ENCODE measurements around the gene BNC2. TPM values are rescaled to one million over a fixed set of nuclear protein-coding genes. Genes with fewer than 3 reads are reported as not detected.

Gene BNC2
- total and polyA plus RNA-seq, 7 donors, result 0.23 to 205 (median 117) TPM

- Histone ChIP-seq H3K27me3 (no peaks in the 10 kb centered on the region), H3K27ac (peak overlapping the region in 3 of 4 donors; percentile 52 to 63 (median 57)), H3K4me1 (peaks cover 0 to 56% (median 41%) of the 10 kb centered on the region in 4 donors), H3K9me3 (no peaks in the 10 kb centered on the region), H3K36me3 (no peaks in the 10 kb centered on the region), H3K4me3 (no peak overlapping the region)
- intact Hi-C loops (cut with DNase I), result no loop called here
- DNase-seq, result no peak
- 84 to 89% methylated on average over 5 of the region's 5 CpGs for WGBS, 2 donors
- TF ChIP-seq CTCF (IDR thresholded peaks at IDR 0.05), result no peak
- no peak for TF ChIP-seq POLR2A (IDR thresholded peaks at IDR 0.05)
- no peak for TF ChIP-seq EP300 (IDR thresholded peaks at IDR 0.05)
- TF ChIP-seq POLR2AphosphoS5 (IDR thresholded peaks at IDR 0.05), result no peak
These were observed 189.4 kb downstream of the BNC2 start for GRCh38 chr9:16680975-16681651.

GRCh38 chr9:16680541-16680940 is 189.9 kb downstream of the BNC2 start:
- Histone ChIP-seq H3K36me3 (no peaks in the 10 kb centered on the region), H3K27ac (peak overlapping the region in 3 of 4 donors; percentile 52 to 63 (median 57)), H3K27me3 (no peaks in the 10 kb centered on the region), H3K9me3 (no peaks in the 10 kb centered on the region), H3K4me1 (peaks cover 0 to 56% (median 42%) of the 10 kb centered on the region in 4 donors), H3K4me3 (no peak overlapping the region)
- TF ChIP-seq EP300 (IDR thresholded peaks at IDR 0.05), result no peak
- no peak for TF ChIP-seq CTCF (IDR thresholded peaks at IDR 0.05)
- no peak for TF ChIP-seq POLR2AphosphoS5 (IDR thresholded peaks at IDR 0.05)
- no peak for TF ChIP-seq POLR2A (IDR thresholded peaks at IDR 0.05)
- intact Hi-C loops (cut with DNase I), result no loop called here
- 76 to 79% methylated on average over 3 of the region's 3 CpGs for WGBS, 2 donors
- no peak for DNase-seq

GRCh38 chr9:16679327-16679821 is 191.1 kb downstream of the BNC2 start:
- H3K36me3 ChIP-seq, result no peaks in the 10 kb centered on the region
- no peaks in the 10 kb centered on the region for H3K27me3 ChIP-seq
- peaks cover 0 to 56% (median 50%) of the 10 kb centered on the region in 4 donors for H3K4me1 ChIP-seq
- H3K27ac ChIP-seq, result peak overlapping the region in 3 of 4 donors; percentile 7 to 63 (median 52)
- intact Hi-C loops (cut with DNase I), result loop anchor here (2.0 kb wide), 1 partner anchor 45 kb away; no protein-coding TSS in a partner anchor
- TF ChIP-seq CTCF (IDR thresholded peaks at IDR 0.05), result no peak
- TF ChIP-seq POLR2A (IDR thresholded peaks at IDR 0.05), result no peak
- TF ChIP-seq EP300 (IDR thresholded peaks at IDR 0.05), result no peak
- no peak for TF ChIP-seq POLR2AphosphoS5 (IDR thresholded peaks at IDR 0.05)
- no peak for DNase-seq
- H3K9me3 ChIP-seq, result no peaks in the 10 kb centered on the region
- H3K4me3 ChIP-seq, result no peak overlapping the region
- WGBS, 2 donors, result 63 to 82% methylated on average over 10 of the region's 10 CpGs

GRCh38 chr9:16676519-16676918 is 194.0 kb downstream of the BNC2 start:
- Histone ChIP-seq H3K4me3 (no peak overlapping the region), H3K4me1 (peaks cover 0 to 59% (median 44%) of the 10 kb centered on the region in 4 donors), H3K9me3 (no peaks in the 10 kb centered on the region), H3K27ac (no peak overlapping the region), H3K27me3 (no peaks in the 10 kb centered on the region), H3K36me3 (no peaks in the 10 kb centered on the region)
- WGBS, 2 donors, result 97 to 99% methylated on average over 3 of the region's 3 CpGs
- no peak for TF ChIP-seq POLR2AphosphoS5 (IDR thresholded peaks at IDR 0.05)
- TF ChIP-seq POLR2A (IDR thresholded peaks at IDR 0.05), result no peak
- TF ChIP-seq EP300 (IDR thresholded peaks at IDR 0.05), result no peak
- TF ChIP-seq CTCF (IDR thresholded peaks at IDR 0.05), result no peak
- intact Hi-C loops (cut with DNase I), result no loop called here
- no peak for DNase-seq
